ENCODE results near the gene ARHGAP29. TPM values are rescaled to one million over a fixed set of nuclear protein-coding genes. Genes with fewer than 3 reads are reported as not detected.

The ARHGAP29 gene
- total RNA-seq, result 10 to 100 TPM; 39.3 to 51.3 TPM
- long read RNA-seq, donor 1, full-length matches to known transcripts, result 1 of 15 reads
- long read RNA-seq, donor 1, partial matches to known transcripts, result 10 of 15 reads
- long read RNA-seq, donor 1, other reads (novel, unspliced or antisense), result 4 of 15 reads
- long read RNA-seq, donor 2, partial matches to known transcripts, result 82 of 100 reads
- long read RNA-seq, donor 2, other reads (novel, unspliced or antisense), result 15 of 100 reads

GRCh38 chr1:94237291-94238226 is at the start of gene ARHGAP29:
ARHGAP29 (minus strand) TSS chr1:94237584; CDS start chr1:94231611, 5,973 bp downstream.
- DNase-seq (ENCODE audit: low spot score), result peak; percentile 91
- intact Hi-C loops (cut with DNase I), result loop anchor here (5.0 to 10.0 kb wide), 3 partner anchors 90 to 175 kb away; no protein-coding TSS in a partner anchor

- no peak for DNase-seq (ENCODE audit: low spot score)
- intact Hi-C loops (cut with DNase I), result no loop called here
Measured at GRCh38 chr1:94286864-94287437, 49.6 kb upstream of the ARHGAP29 start.

GRCh38 chr1:94285031-94285654 is 47.8 kb upstream of the ARHGAP29 start:
- intact Hi-C loops (cut with DNase I), result no loop called here

GRCh38 chr1:94284476-94284875 is 47.1 kb upstream of the ARHGAP29 start:
- intact Hi-C loops (cut with DNase I), result no loop called here
- no peak for DNase-seq (ENCODE audit: low spot score)

More at GRCh38 chr1:94285031-94285654, 47.8 kb upstream of the ARHGAP29 start:
- no peak for DNase-seq (ENCODE audit: low spot score)

- intact Hi-C loops (cut with DNase I), result no loop called here
- no peak for DNase-seq (ENCODE audit: low spot score)
Measured at GRCh38 chr1:94283462-94283861, 46.1 kb upstream of the ARHGAP29 start.

GRCh38 chr1:94282143-94282711 is 44.8 kb upstream of the ARHGAP29 start:
- DNase-seq (ENCODE audit: low spot score), result no peak
- intact Hi-C loops (cut with DNase I), result no loop called here

- intact Hi-C loops (cut with DNase I), result no loop called here
- DNase-seq (ENCODE audit: low spot score), result no peak
Measured at GRCh38 chr1:94281361-94282142, 44.2 kb upstream of the ARHGAP29 start.

- DNase-seq (ENCODE audit: low spot score), result no peak
- intact Hi-C loops (cut with DNase I), result no loop called here
Measured at GRCh38 chr1:94280541-94280940, 43.2 kb upstream of the ARHGAP29 start.

- DNase-seq (ENCODE audit: low spot score), result no peak
- intact Hi-C loops (cut with DNase I), result no loop called here
Measured at GRCh38 chr1:94279462-94279861, 42.1 kb upstream of the ARHGAP29 start.

GRCh38 chr1:94279038-94279437 is 41.7 kb upstream of the ARHGAP29 start:
- intact Hi-C loops (cut with DNase I), result no loop called here
- no peak for DNase-seq (ENCODE audit: low spot score)

- intact Hi-C loops (cut with DNase I), result no loop called here
- DNase-seq (ENCODE audit: low spot score), result no peak
Measured at GRCh38 chr1:94276988-94277434, 39.6 kb upstream of the ARHGAP29 start.

GRCh38 chr1:94275083-94275482 is 37.7 kb upstream of the ARHGAP29 start:
- intact Hi-C loops (cut with DNase I), result no loop called here

GRCh38 chr1:94274561-94274960 is 37.2 kb upstream of the ARHGAP29 start:
- no peak for DNase-seq (ENCODE audit: low spot score)
- intact Hi-C loops (cut with DNase I), result no loop called here

More at GRCh38 chr1:94275083-94275482, 37.7 kb upstream of the ARHGAP29 start:
- DNase-seq (ENCODE audit: low spot score), result no peak

- DNase-seq (ENCODE audit: low spot score), result no peak
- intact Hi-C loops (cut with DNase I), result no loop called here
Measured at GRCh38 chr1:94273111-94273510, 35.7 kb upstream of the ARHGAP29 start.

- no peak for DNase-seq (ENCODE audit: low spot score)
Measured at GRCh38 chr1:94272388-94272787, 35.0 kb upstream of the ARHGAP29 start.

GRCh38 chr1:94271373-94271772 is 34.0 kb upstream of the ARHGAP29 start:
- intact Hi-C loops (cut with DNase I), result no loop called here
- DNase-seq (ENCODE audit: low spot score), result no peak

More at GRCh38 chr1:94272388-94272787, 35.0 kb upstream of the ARHGAP29 start:
- intact Hi-C loops (cut with DNase I), result no loop called here

GRCh38 chr1:94270801-94271203 is 33.4 kb upstream of the ARHGAP29 start:
- DNase-seq (ENCODE audit: low spot score), result no peak
- intact Hi-C loops (cut with DNase I), result no loop called here

- DNase-seq (ENCODE audit: low spot score), result no peak
- intact Hi-C loops (cut with DNase I), result no loop called here
Measured at GRCh38 chr1:94269921-94270320, 32.5 kb upstream of the ARHGAP29 start.

Data from posterior vena cava (tissue), 2 donors.